ENCODE measurements around the gene NEURL1B.

Gene NEURL1B

GRCh38 chr5:172594867-172595466, 46.1 kb upstream of the NEURL1B start:
- TF ChIP-seq CTCF (IDR thresholded peaks at IDR 0.05; ENCODE audit: low read depth, low read length, missing control alignments), result no peak
- in situ Hi-C loops (cut with HindIII; ENCODE audit: low sequenced_read_pairs), result loop anchor here (5.0 kb wide), 1 partner anchor 53 kb away; no protein-coding TSS in a partner anchor
- no peak for DNase-seq (ENCODE audit: low read depth)

GRCh38 chr5:172595596-172596455, 45.2 kb upstream of the NEURL1B start:
- in situ Hi-C loops (cut with HindIII; ENCODE audit: low sequenced_read_pairs), result no loop called here
- no peak for TF ChIP-seq CTCF (IDR thresholded peaks at IDR 0.05; ENCODE audit: low read depth, low read length, missing control alignments)
- no peak overlapping the region for H3K4me3 ChIP-seq (ENCODE audit: low read depth, low read length)
- DNase-seq (ENCODE audit: low read depth), result no peak

More at GRCh38 chr5:172594867-172595466, 46.1 kb upstream of the NEURL1B start:
- no peak overlapping the region for H3K4me3 ChIP-seq (ENCODE audit: low read depth, low read length)

- no peak overlapping the region for H3K4me3 ChIP-seq (ENCODE audit: low read depth, low read length)
- in situ Hi-C loops (cut with HindIII; ENCODE audit: low sequenced_read_pairs), result no loop called here
- TF ChIP-seq CTCF (IDR thresholded peaks at IDR 0.05; ENCODE audit: low read depth, low read length, missing control alignments), result no peak
- no peak for DNase-seq (ENCODE audit: low read depth)
Measured at GRCh38 chr5:172596638-172597231, 44.3 kb upstream of the NEURL1B start.

- H3K4me3 ChIP-seq (ENCODE audit: low read depth, low read length), result no peak overlapping the region
- TF ChIP-seq CTCF (IDR thresholded peaks at IDR 0.05; ENCODE audit: low read depth, low read length, missing control alignments), result no peak
- in situ Hi-C loops (cut with HindIII; ENCODE audit: low sequenced_read_pairs), result no loop called here
- no peak for DNase-seq (ENCODE audit: low read depth)
Measured at GRCh38 chr5:172597755-172598155, 43.3 kb upstream of the NEURL1B start.

GRCh38 chr5:172598251-172599203, 42.5 kb upstream of the NEURL1B start:
- H3K4me3 ChIP-seq (ENCODE audit: low read depth, low read length), result no peak overlapping the region
- in situ Hi-C loops (cut with HindIII; ENCODE audit: low sequenced_read_pairs), result no loop called here
- TF ChIP-seq CTCF (IDR thresholded peaks at IDR 0.05; ENCODE audit: low read depth, low read length, missing control alignments), result no peak
- no peak for DNase-seq (ENCODE audit: low read depth)

- no peak for DNase-seq (ENCODE audit: low read depth)
- in situ Hi-C loops (cut with HindIII; ENCODE audit: low sequenced_read_pairs), result no loop called here
- no peak for TF ChIP-seq CTCF (IDR thresholded peaks at IDR 0.05; ENCODE audit: low read depth, low read length, missing control alignments)
- no peak overlapping the region for H3K4me3 ChIP-seq (ENCODE audit: low read depth, low read length)
Measured at GRCh38 chr5:172599204-172599567, 41.9 kb upstream of the NEURL1B start.
